Measurements from ENCODE around the gene LIN7B. TPM values are rescaled to one million over a fixed set of nuclear protein-coding genes. Genes with fewer than 3 reads are reported as not detected.

LIN7B gene
- total and polyA plus RNA-seq, 9 donors, result 9.6 to 14.4 (median 11.4) TPM

- Histone ChIP-seq H3K9me3 (replicated peaks; ENCODE audit: control insufficient read depth, low read depth, low read length) (no peaks in the 10 kb centered on the region), H3K27ac (ENCODE audit: low read length) (no peak overlapping the region), H3K36me3 (ENCODE audit: control insufficient read depth, insufficient read depth, low read length) (peaks cover 70% of the 10 kb centered on the region), H3K4me1 (ENCODE audit: control insufficient read depth, insufficient read depth, low read length) (peaks cover 19% of the 10 kb centered on the region), H3K4me3 (ENCODE audit: low read length) (no peak overlapping the region), H3K27me3 (ENCODE audit: control insufficient read depth, insufficient read depth, low read length) (no peaks in the 10 kb centered on the region)
- WGBS (ENCODE audit: insufficient coverage), result 92% methylated on average over 92 of the region's 93 CpGs
- no peak for DNase-seq
These were observed 6.3 kb upstream of the LIN7B start for GRCh38 chr19:49107625-49108459.

DNA sequence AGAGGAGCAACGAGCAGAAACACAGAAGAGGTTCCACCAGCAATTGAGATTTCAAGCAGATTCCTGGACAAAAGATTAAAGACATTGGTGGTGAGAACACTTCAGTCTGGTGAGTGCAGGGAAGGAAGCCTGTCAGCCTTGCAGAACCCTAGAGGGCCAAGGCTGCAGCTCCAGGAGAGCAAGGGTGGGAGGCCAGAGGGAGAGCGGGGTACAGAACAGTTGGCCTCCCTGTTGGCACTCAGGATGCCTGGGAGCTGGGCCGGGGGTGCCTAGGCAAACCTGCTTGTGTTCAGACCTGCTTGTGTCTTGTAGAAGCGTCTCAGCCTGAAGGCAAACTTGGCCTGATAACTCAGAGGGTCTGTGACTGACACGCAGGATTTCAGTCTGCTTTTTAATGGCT lies 5.1 kb upstream of the LIN7B start:
- Histone ChIP-seq H3K9me3 (replicated peaks; ENCODE audit: control insufficient read depth, low read depth, low read length) (no peaks in the 10 kb centered on the region), H3K36me3 (ENCODE audit: control insufficient read depth, insufficient read depth, low read length) (peaks cover 59% of the 10 kb centered on the region), H3K4me3 (ENCODE audit: low read length) (no peak overlapping the region), H3K27ac (ENCODE audit: low read length) (no peak overlapping the region), H3K4me1 (ENCODE audit: control insufficient read depth, insufficient read depth, low read length) (peaks cover 16% of the 10 kb centered on the region), H3K27me3 (ENCODE audit: control insufficient read depth, insufficient read depth, low read length) (no peaks in the 10 kb centered on the region)
- 88% methylated on average over 3 of the region's 5 CpGs for WGBS (ENCODE audit: insufficient coverage)
- no peak for DNase-seq

DNA sequence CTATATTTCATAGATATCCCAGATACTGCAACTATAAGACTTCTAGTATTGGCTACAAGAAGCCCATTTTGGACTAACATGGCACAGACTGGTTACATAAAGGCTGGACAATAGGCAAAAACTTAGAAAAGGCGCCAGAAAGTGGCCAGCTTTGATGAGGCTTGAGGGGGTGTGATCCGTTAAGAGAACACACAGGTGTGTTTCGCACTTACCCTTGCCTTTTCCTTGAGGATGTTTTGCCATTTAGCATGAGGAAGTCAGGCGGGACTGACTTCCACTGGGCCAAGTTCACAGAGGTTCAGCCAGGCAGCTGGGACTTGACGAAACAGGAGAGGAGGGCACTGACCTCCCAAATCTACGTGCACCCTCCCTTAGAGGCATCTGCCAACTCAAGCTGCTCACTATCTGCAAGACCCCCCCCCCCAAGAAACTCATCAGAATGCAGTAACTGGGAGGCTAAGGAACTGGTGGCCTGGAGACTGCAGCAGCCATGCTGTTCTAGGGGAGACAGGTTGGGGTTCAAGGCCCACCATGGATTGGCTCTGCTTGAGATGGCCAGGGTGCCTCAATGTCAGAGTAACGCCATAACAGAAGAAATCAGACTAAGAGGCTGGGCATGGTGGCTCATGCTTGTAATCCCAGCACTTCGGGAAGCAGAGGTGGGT lies 4.5 kb upstream of the LIN7B start:
- H3K9me3 ChIP-seq (replicated peaks; ENCODE audit: control insufficient read depth, low read depth, low read length), result no peaks in the 10 kb centered on the region
- peaks cover 52% of the 10 kb centered on the region for H3K36me3 ChIP-seq (ENCODE audit: control insufficient read depth, insufficient read depth, low read length)
- peaks cover 10% of the 10 kb centered on the region for H3K4me1 ChIP-seq (ENCODE audit: control insufficient read depth, insufficient read depth, low read length)
- WGBS (ENCODE audit: insufficient coverage), result 85% methylated on average over 4 of the region's 8 CpGs
- no peak overlapping the region for H3K4me3 ChIP-seq (ENCODE audit: low read length)
- H3K27me3 ChIP-seq (ENCODE audit: control insufficient read depth, insufficient read depth, low read length), result no peaks in the 10 kb centered on the region
- no peak for DNase-seq
- no peak overlapping the region for H3K27ac ChIP-seq (ENCODE audit: low read length)

GRCh38 chr19:49110567-49110966 lies 3.6 kb upstream of the LIN7B start:
- no peak overlapping the region for H3K4me3 ChIP-seq (ENCODE audit: low read length)
- H3K36me3 ChIP-seq (ENCODE audit: control insufficient read depth, insufficient read depth, low read length), result peaks cover 43% of the 10 kb centered on the region
- no CpG with 5 or more reads among the region's 3 CpGs for WGBS (ENCODE audit: insufficient coverage)
- no peak for DNase-seq
- H3K27me3 ChIP-seq (ENCODE audit: control insufficient read depth, insufficient read depth, low read length), result no peaks in the 10 kb centered on the region
- H3K27ac ChIP-seq (ENCODE audit: low read length), result no peak overlapping the region
- H3K4me1 ChIP-seq (ENCODE audit: control insufficient read depth, insufficient read depth, low read length), result peaks cover 14% of the 10 kb centered on the region
- no peaks in the 10 kb centered on the region for H3K9me3 ChIP-seq (replicated peaks; ENCODE audit: control insufficient read depth, low read depth, low read length)

DNA sequence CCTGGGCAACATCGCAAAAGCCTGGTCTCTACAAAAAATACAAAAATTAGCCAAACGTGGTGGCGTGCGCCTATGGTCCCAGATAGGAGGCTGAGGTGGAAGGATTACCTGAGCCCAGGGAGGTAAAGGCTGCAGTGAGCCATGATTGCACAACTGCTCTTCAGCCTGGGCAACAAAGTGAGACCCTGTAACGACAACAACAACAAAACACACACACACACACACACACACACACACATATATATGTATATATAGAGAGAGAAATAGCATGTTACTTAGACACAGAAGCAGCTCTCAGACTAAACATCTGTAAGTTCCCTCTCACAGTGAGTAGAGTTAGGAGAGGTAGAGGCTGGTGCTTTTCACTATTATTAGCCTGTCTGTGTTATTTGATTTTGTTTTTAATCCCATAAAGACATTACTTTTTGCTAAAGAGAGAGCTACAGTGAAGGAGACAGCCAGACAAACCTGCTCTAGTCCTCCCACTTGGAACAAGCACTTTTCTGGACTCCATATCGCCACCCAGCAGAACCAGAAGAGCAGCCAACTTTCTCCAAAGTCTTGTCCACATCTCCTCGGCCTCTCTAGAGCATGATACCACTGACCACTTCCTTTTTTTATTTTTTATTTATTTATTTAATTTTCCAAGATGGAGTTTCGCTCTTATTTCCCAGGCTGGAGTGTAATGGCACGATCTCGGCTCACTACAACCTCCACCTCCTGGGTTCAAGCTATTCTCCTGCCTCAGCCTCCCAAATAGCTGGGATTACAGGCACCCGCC lies 2.8 kb upstream of the LIN7B start:
- DNase-seq, result no peak
- WGBS (ENCODE audit: insufficient coverage), result no CpG with 5 or more reads among the region's 11 CpGs
- Histone ChIP-seq H3K27me3 (ENCODE audit: control insufficient read depth, insufficient read depth, low read length) (no peaks in the 10 kb centered on the region), H3K36me3 (ENCODE audit: control insufficient read depth, insufficient read depth, low read length) (peaks cover 35% of the 10 kb centered on the region), H3K27ac (ENCODE audit: low read length) (no peak overlapping the region), H3K4me1 (ENCODE audit: control insufficient read depth, insufficient read depth, low read length) (peaks cover 14% of the 10 kb centered on the region), H3K4me3 (ENCODE audit: low read length) (no peak overlapping the region), H3K9me3 (replicated peaks; ENCODE audit: control insufficient read depth, low read depth, low read length) (no peaks in the 10 kb centered on the region)

DNA sequence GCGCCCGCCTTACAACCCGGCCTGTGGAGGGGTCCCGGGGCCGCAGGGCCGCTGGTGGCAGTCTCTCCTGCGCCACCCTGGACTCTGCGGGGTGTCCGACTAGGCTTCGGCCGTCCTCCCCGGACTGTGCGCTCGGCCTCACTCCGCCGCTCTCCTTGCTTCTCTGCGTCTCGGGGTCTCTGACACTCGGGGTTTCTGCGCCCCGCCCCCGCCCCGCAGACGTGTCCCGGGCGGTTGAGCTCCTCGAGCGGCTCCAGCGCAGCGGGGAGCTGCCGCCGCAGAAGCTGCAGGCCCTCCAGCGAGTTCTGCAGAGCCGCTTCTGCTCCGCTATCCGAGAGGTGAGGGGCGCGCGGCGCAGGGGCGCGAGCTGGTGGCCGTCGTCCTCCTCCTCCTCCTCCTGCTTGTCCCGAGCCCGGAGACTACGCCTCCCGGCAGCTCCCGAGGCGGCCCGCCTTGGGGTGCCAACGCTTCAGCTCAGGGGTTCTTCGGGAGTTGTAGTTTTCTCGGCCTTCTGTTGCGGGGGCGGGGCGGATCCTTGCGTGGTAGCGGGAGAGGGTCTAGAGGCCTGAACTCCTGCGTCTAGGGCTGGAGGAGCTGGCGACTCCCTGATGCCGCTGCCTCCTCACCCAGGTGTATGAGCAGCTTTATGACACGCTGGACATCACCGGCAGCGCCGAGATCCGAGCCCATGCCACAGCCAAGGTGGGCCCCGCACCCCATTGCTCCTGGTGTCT lies 627 bp downstream of the LIN7B start:
- peaks cover 33% of the 10 kb centered on the region for H3K4me1 ChIP-seq (ENCODE audit: control insufficient read depth, insufficient read depth, low read length)
- H3K27ac ChIP-seq (ENCODE audit: low read length), result peak overlapping the region; percentile 67
- 4% methylated on average over 53 of the region's 68 CpGs for WGBS (ENCODE audit: insufficient coverage)

GRCh38 chr19:49116544-49116943 lies 2.4 kb downstream of the LIN7B start:
- no CpG with 5 or more reads among the region's 1 CpG for WGBS (ENCODE audit: insufficient coverage)
- Histone ChIP-seq H3K27ac (ENCODE audit: low read length) (no peak overlapping the region), H3K9me3 (replicated peaks; ENCODE audit: control insufficient read depth, low read depth, low read length) (no peaks in the 10 kb centered on the region), H3K4me1 (ENCODE audit: control insufficient read depth, insufficient read depth, low read length) (peaks cover 34% of the 10 kb centered on the region), H3K36me3 (ENCODE audit: control insufficient read depth, insufficient read depth, low read length) (peaks cover 4% of the 10 kb centered on the region), H3K4me3 (ENCODE audit: low read length) (no peak overlapping the region), H3K27me3 (ENCODE audit: control insufficient read depth, insufficient read depth, low read length) (peaks cover 13% of the 10 kb centered on the region)
- no peak for DNase-seq

More for the DNA sequence above, 627 bp downstream of the LIN7B start:
- Histone ChIP-seq H3K9me3 (replicated peaks; ENCODE audit: control insufficient read depth, low read depth, low read length) (no peaks in the 10 kb centered on the region), H3K36me3 (ENCODE audit: control insufficient read depth, insufficient read depth, low read length) (peaks cover 7% of the 10 kb centered on the region), H3K27me3 (ENCODE audit: control insufficient read depth, insufficient read depth, low read length) (peaks cover 2% of the 10 kb centered on the region), H3K4me3 (ENCODE audit: low read length) (peak overlapping the region; percentile 73)
- peak; percentile 84 for DNase-seq

GRCh38 chr19:49117677-49118564 lies 3.8 kb downstream of the LIN7B start:
- WGBS (ENCODE audit: insufficient coverage), result 71% methylated on average over 23 of the region's 26 CpGs
- peak overlapping the region; percentile 89 for H3K4me3 ChIP-seq (ENCODE audit: low read length)
- H3K27me3 ChIP-seq (ENCODE audit: control insufficient read depth, insufficient read depth, low read length), result peaks cover 13% of the 10 kb centered on the region
- no peaks in the 10 kb centered on the region for H3K9me3 ChIP-seq (replicated peaks; ENCODE audit: control insufficient read depth, low read depth, low read length)
- DNase-seq, result no peak
- H3K27ac ChIP-seq (ENCODE audit: low read length), result peak overlapping the region; percentile 95
- peaks cover 34% of the 10 kb centered on the region for H3K4me1 ChIP-seq (ENCODE audit: control insufficient read depth, insufficient read depth, low read length)
- peaks cover 4% of the 10 kb centered on the region for H3K36me3 ChIP-seq (ENCODE audit: control insufficient read depth, insufficient read depth, low read length)
